ENCODE results near the gene CHMP4B. TPM values are rescaled to one million over a fixed set of nuclear protein-coding genes. Genes with fewer than 3 reads are reported as not detected.

The CHMP4B gene
- total RNA-seq, 3 donors from 2014 or later (not counting 1 experiment from before 2014, with no cell fraction given): 63.7 to 74.0 (median 70.0) TPM

- WGBS (ENCODE audit: insufficient coverage): 88% methylated on average over 2 of the region's 2 CpGs
- Mint-ChIP-seq H3K9me3 (no peaks in the 10 kb centered on the region), H3K36me3 (peaks cover 6% of the 10 kb centered on the region), H3K27ac (no peak overlapping the region), H3K27me3 (ENCODE audit: low read depth in 2 of 2) (no peaks in the 10 kb centered on the region), H3K4me1 (peaks cover 0 to 9% of the 10 kb centered on the region in 2 donors), H3K4me3 (no peak overlapping the region)
- no peak overlapping the region for H3K4me3 ChIP-seq (ENCODE audit: low read length)
- H3K9me3 ChIP-seq (ENCODE audit: control insufficient read depth, insufficient read depth, low read length): no peaks in the 10 kb centered on the region
- peaks cover 7% of the 10 kb centered on the region for H3K36me3 ChIP-seq (ENCODE audit: control insufficient read depth, insufficient read depth, low read length)
- DNase-seq (no peak), ATAC-seq (no peak)
- H3K27ac ChIP-seq (ENCODE audit: low read length): peak overlapping the region; percentile 35
- intact Hi-C loops (cut with micrococcal nuclease): loop anchor here (2.0 kb wide), 1 partner anchor 67 kb away; no protein-coding TSS in a partner anchor
- H3K4me1 ChIP-seq (ENCODE audit: control insufficient read depth, insufficient read depth, low read length): peaks cover 19% of the 10 kb centered on the region
- H3K27me3 ChIP-seq (ENCODE audit: control insufficient read depth, insufficient read depth, low read length): no peaks in the 10 kb centered on the region
- no peak for TF ChIP-seq CTCF (IDR thresholded peaks at IDR 0.05)
Measured at GRCh38 chr20:33777816-33778215, 33.3 kb upstream of the CHMP4B start.

GRCh38 chr20:33781133-33781532 lies 30.0 kb upstream of the CHMP4B start:
- no peak overlapping the region for H3K27ac ChIP-seq (ENCODE audit: low read length)
- peaks cover 0 to 14% of the 10 kb centered on the region in 2 donors for H3K4me1 Mint-ChIP-seq
- no peaks in the 10 kb centered on the region for H3K27me3 Mint-ChIP-seq (ENCODE audit: low read depth in 2 of 2)
- peaks cover 4% of the 10 kb centered on the region for H3K36me3 ChIP-seq (ENCODE audit: control insufficient read depth, insufficient read depth, low read length)
- peaks cover 21% of the 10 kb centered on the region for H3K4me1 ChIP-seq (ENCODE audit: control insufficient read depth, insufficient read depth, low read length)
- H3K27me3 ChIP-seq (ENCODE audit: control insufficient read depth, insufficient read depth, low read length): no peaks in the 10 kb centered on the region
- H3K4me3 ChIP-seq (ENCODE audit: low read length): no peak overlapping the region
- DNase-seq (no peak), ATAC-seq (no peak)
- H3K36me3 Mint-ChIP-seq: peaks cover 6% of the 10 kb centered on the region
- no peaks in the 10 kb centered on the region for H3K9me3 Mint-ChIP-seq
- no peak for TF ChIP-seq CTCF (IDR thresholded peaks at IDR 0.05)
- WGBS (ENCODE audit: insufficient coverage): 86% methylated on average over 4 of the region's 4 CpGs
- H3K9me3 ChIP-seq (ENCODE audit: control insufficient read depth, insufficient read depth, low read length): no peaks in the 10 kb centered on the region
- no peak overlapping the region for H3K27ac Mint-ChIP-seq
- no peak overlapping the region for H3K4me3 Mint-ChIP-seq
- intact Hi-C loops (cut with micrococcal nuclease): no loop called here

GRCh38 chr20:33781945-33782344 lies 29.2 kb upstream of the CHMP4B start:
- peaks cover 6% of the 10 kb centered on the region for H3K36me3 Mint-ChIP-seq
- no peak overlapping the region for H3K4me3 Mint-ChIP-seq
- TF ChIP-seq CTCF (IDR thresholded peaks at IDR 0.05): no peak

GRCh38 chr20:33783256-33783655 lies 27.9 kb upstream of the CHMP4B start:
- no peak overlapping the region for H3K27ac Mint-ChIP-seq
- ATAC-seq: no peak
- WGBS (ENCODE audit: insufficient coverage): 84% methylated on average over 5 of the region's 5 CpGs

More at GRCh38 chr20:33781945-33782344, 29.2 kb upstream of the CHMP4B start:
- H3K27ac Mint-ChIP-seq: no peak overlapping the region
- H3K27me3 Mint-ChIP-seq (ENCODE audit: low read depth in 2 of 2): no peaks in the 10 kb centered on the region
- H3K4me1 Mint-ChIP-seq: peaks cover under 1 to 19% of the 10 kb centered on the region in 2 donors
- ATAC-seq (no peak), DNase-seq (no peak)
- H3K27me3 ChIP-seq (ENCODE audit: control insufficient read depth, insufficient read depth, low read length): no peaks in the 10 kb centered on the region
- H3K9me3 Mint-ChIP-seq: no peaks in the 10 kb centered on the region
- H3K36me3 ChIP-seq (ENCODE audit: control insufficient read depth, insufficient read depth, low read length): peaks cover 4% of the 10 kb centered on the region
- H3K4me1 ChIP-seq (ENCODE audit: control insufficient read depth, insufficient read depth, low read length): peaks cover 22% of the 10 kb centered on the region
- WGBS (ENCODE audit: insufficient coverage): 100% methylated on average over 1 of the region's 1 CpG
- no peak overlapping the region for H3K4me3 ChIP-seq (ENCODE audit: low read length)
- H3K27ac ChIP-seq (ENCODE audit: low read length): no peak overlapping the region
- intact Hi-C loops (cut with micrococcal nuclease): no loop called here
- H3K9me3 ChIP-seq (ENCODE audit: control insufficient read depth, insufficient read depth, low read length): no peaks in the 10 kb centered on the region

More at GRCh38 chr20:33783256-33783655, 27.9 kb upstream of the CHMP4B start:
- no peaks in the 10 kb centered on the region for H3K27me3 ChIP-seq (ENCODE audit: control insufficient read depth, insufficient read depth, low read length)
- no peaks in the 10 kb centered on the region for H3K9me3 Mint-ChIP-seq
- no peak overlapping the region for H3K27ac ChIP-seq (ENCODE audit: low read length)
- no peaks in the 10 kb centered on the region for H3K9me3 ChIP-seq (ENCODE audit: control insufficient read depth, insufficient read depth, low read length)
- peaks cover 6% of the 10 kb centered on the region for H3K36me3 Mint-ChIP-seq
- intact Hi-C loops (cut with micrococcal nuclease): no loop called here
- H3K4me3 ChIP-seq (ENCODE audit: low read length): no peak overlapping the region
- H3K4me3 Mint-ChIP-seq: no peak overlapping the region
- no peak for TF ChIP-seq CTCF (IDR thresholded peaks at IDR 0.05)
- H3K4me1 ChIP-seq (ENCODE audit: control insufficient read depth, insufficient read depth, low read length): peaks cover 29% of the 10 kb centered on the region
- no peaks in the 10 kb centered on the region for H3K27me3 Mint-ChIP-seq (ENCODE audit: low read depth in 2 of 2)
- peaks cover 4% of the 10 kb centered on the region for H3K36me3 ChIP-seq (ENCODE audit: control insufficient read depth, insufficient read depth, low read length)
- peaks cover 12 to 30% of the 10 kb centered on the region in 2 donors for H3K4me1 Mint-ChIP-seq
- no peak for DNase-seq
